Upper lobe of right lung (tissue), 1 donor: Measurements from ENCODE around the gene TDRD9. TPM values are rescaled to one million over a fixed set of nuclear protein-coding genes. Genes with fewer than 3 reads are reported as not detected.
A peak's percentile ranks its signal among the peaks of the same experiment; 100 is the strongest.

ENCODE experiments used
- ATAC-seq: fragments of 200-7000 bp; cut with Tn5 transposase; one replicate; pipeline ENCODE4 v1.9.1; 2020; ENCODE audit warnings: mild to moderate bottlenecking, moderate library complexity
- DNase-seq: peaks from one replicate; pipeline ENCODE4 v3.0.0-alpha.2; 2020
- H3K27ac ChIP-seq: fragments of 200-600 bp; one replicate; pipeline ENCODE4 v1.8.0; 2022
- H3K27me3 ChIP-seq: fragments of 200-600 bp; one replicate; pipeline ENCODE4 v1.8.0; 2022; ENCODE audit warnings: mild to moderate bottlenecking
- H3K36me3 ChIP-seq: fragments of 200-600 bp; one replicate; pipeline ENCODE4 v1.8.0; 2022
- H3K4me1 ChIP-seq: fragments of 200-600 bp; one replicate; pipeline ENCODE4 v1.8.0; 2022
- H3K4me3 ChIP-seq: fragments of 200-600 bp; one replicate; pipeline ENCODE4 v1.8.0; 2022; ENCODE audit warnings: mild to moderate bottlenecking
- H3K9me3 ChIP-seq: fragments of 200-600 bp; one replicate; pipeline ENCODE4 v1.8.0; 2022
- CTCF ChIP-seq: fragments of 200-600 bp; IDR thresholded peaks from one replicate; pipeline ENCODE4 v1.8.0; 2022; ENCODE audit warnings: antibody characterized with exemption
- intact Hi-C: fragments of 100-400 bp; cut with DNase I; formaldehyde crosslinking; loops from one replicate; pipeline ENCODE4 v1.11.0; 2022
- total RNA-seq: library from RNA; stranded (reverse); fragmentation: NEBNext Ultra II Directional; extraction: Animal tissue kit (Norgen Biotek cat#: 25700); gene quantifications from one replicate; pipeline ENCODE4 v1.2.1, GENCODE V29; 2021
- donor health status: DM: no; HTN: yes; CAD: no; lungs with severe emphysema.

TDRD9 gene
- total RNA-seq, 1 donor from 2014 or later: 6.2 TPM

DNA sequence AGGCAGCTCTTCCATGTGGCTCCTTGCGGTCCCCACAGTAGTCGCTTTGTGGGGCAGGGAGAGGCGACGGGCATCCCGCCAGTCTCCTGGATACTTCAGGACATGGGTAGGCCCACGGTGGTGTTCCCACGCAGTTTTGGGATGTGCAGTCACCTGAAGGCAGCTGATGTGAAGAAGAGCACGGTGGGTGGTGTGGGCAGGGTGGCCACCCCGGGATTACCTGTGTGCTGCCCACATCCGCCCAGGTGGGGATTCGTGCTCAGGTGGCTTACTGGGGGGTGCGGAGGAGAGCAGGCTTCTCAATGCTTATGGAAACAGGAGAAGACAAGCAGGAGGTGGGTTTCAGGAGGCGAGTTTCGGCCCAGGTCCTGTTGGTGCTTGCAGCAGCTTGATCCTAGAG lies 28.4 kb upstream of the TDRD9 start:
- H3K9me3 ChIP-seq: no peaks in the 10 kb centered on the region
- intact Hi-C loops: no loop called here
- DNase-seq (no peak), ATAC-seq (no peak)
- no peaks in the 10 kb centered on the region for H3K4me1 ChIP-seq
- no peak overlapping the region for H3K4me3 ChIP-seq
- no peak overlapping the region for H3K27ac ChIP-seq
- no peaks in the 10 kb centered on the region for H3K36me3 ChIP-seq
- no peak for TF ChIP-seq CTCF
- H3K27me3 ChIP-seq: no peaks in the 10 kb centered on the region

DNA sequence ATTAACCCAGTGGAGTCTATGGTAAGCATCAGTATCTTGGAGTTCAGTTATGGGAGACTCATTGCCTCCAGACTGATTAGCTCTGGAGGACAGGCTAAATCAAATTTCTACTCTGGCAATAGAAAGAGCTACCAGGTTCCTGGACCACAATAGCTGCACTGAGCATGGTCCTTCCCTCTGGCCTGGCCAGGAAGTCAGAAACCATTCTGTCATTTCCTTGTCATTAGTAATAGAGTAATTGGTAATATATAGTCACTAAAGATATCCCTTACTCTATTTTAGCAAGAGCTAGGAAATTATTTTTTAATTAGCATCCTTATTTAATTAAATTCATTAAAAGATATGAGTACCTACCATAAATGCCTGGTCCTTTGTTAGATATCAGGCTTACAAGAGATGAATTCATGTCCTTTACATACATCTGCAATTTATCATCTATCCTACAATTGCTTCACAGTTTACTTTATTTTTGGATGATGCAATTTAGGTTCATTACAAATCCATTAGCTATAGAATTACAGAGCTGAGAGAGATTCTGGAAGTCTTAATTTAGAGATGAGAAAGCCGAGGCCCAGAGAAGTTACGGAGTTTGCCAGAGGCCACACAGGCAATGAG lies 23.7 kb upstream of the TDRD9 start:
- DNase-seq: no peak
- Histone ChIP-seq H3K4me1 (peaks cover under 1% of the 10 kb centered on the region), H3K4me3 (no peak overlapping the region), H3K27ac (no peak overlapping the region), H3K9me3 (no peaks in the 10 kb centered on the region), H3K27me3 (no peaks in the 10 kb centered on the region), H3K36me3 (no peaks in the 10 kb centered on the region)
- no peak for TF ChIP-seq CTCF
- intact Hi-C loops: no loop called here
- ATAC-seq: no peak

GRCh38 chr14:103905842-103906456 lies 22.3 kb upstream of the TDRD9 start:
- Histone ChIP-seq H3K36me3 (no peaks in the 10 kb centered on the region), H3K27ac (no peak overlapping the region), H3K27me3 (no peaks in the 10 kb centered on the region), H3K9me3 (no peaks in the 10 kb centered on the region), H3K4me3 (no peak overlapping the region), H3K4me1 (peaks cover 7% of the 10 kb centered on the region)
- no peak for ATAC-seq
- no peak for TF ChIP-seq CTCF
- intact Hi-C loops: no loop called here
- no peak for DNase-seq

DNA sequence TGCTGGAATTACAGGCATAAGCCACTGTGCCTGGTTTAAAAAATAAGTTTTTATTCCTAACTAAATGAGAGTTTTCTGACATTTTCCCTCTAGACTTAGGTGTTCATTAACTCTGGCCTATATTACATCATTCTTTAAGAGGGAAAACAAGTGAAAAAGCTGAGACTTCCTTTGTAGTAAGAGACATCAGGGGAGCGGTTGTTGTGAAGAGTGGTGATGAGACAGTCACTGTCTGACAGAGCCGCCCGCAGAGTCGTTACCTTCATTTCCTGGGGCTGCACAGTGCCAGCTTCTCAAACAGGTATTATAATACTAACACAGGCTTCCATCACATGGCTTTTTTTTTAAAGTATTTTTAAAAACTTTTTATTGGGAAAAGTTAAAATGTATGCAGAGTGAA lies 19.7 kb upstream of the TDRD9 start:
- intact Hi-C loops: no loop called here
- H3K27ac ChIP-seq: no peak overlapping the region
- no peaks in the 10 kb centered on the region for H3K9me3 ChIP-seq

DNA sequence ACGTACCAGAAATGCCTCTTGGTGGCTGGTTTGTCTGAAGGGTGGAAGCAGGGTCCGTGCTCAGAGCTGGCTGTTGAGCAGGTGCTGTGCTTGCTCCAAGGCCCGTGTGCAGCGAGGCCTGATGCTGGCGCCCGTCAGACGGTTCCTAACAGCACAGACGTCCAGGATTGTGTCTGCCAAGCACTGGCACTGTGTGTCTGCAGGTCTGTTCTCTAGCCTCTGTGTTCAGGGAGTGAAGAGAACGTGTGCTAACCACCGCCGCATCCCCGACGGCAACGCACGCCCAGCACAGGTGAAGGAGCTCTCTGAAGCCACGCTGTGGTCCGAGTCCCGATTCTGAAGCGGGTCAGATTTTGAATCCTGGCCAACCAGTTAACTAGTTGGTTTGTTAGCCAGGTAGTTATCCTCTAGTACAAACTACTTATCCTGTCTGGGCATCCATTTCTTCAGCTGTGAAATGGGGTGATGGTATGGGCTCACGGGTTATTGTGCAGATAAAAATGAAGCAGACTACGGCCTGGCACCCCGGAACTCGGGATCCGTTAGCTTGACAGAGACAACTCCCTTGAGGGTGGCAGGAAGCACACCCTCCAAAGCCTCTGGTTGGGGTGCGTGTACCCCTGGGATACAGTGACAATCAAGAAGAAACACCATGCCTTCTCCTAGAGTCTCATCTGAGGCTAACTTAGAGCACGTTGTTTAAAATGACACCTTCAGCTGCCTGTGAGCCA lies 18.6 kb upstream of the TDRD9 start:
- no peaks in the 10 kb centered on the region for H3K27me3 ChIP-seq
- DNase-seq (peak; percentile 41), ATAC-seq (no peak)
- H3K4me1 ChIP-seq: peaks cover 7% of the 10 kb centered on the region
- H3K9me3 ChIP-seq: no peaks in the 10 kb centered on the region
- H3K27ac ChIP-seq: no peak overlapping the region
- no peak overlapping the region for H3K4me3 ChIP-seq
- no peak for TF ChIP-seq CTCF
- H3K36me3 ChIP-seq: peaks cover 35% of the 10 kb centered on the region
- intact Hi-C loops: loop anchor here (10.0 kb wide), 1 partner anchor 105 kb away; no protein-coding TSS in a partner anchor

More for the DNA sequence above, 19.7 kb upstream of the TDRD9 start:
- peaks cover 23% of the 10 kb centered on the region for H3K36me3 ChIP-seq
- no peak for DNase-seq
- no peak overlapping the region for H3K4me3 ChIP-seq
- ATAC-seq: no peak
- peaks cover 7% of the 10 kb centered on the region for H3K4me1 ChIP-seq
- H3K27me3 ChIP-seq: no peaks in the 10 kb centered on the region
- TF ChIP-seq CTCF: no peak
